A673 (cell line): ENCODE data around the gene MCRIP1.

Experiments
- CTCF ChIP-seq: fragments of 300-800, 200-600 bp; sonication (generic); conservative IDR thresholded peaks from 2 replicates; pipeline ENCODE4 v1.5.1; 2017; ENCODE audit warnings: low read depth, mild to moderate bottlenecking, antibody characterized with exemption, low read length, moderate library complexity, mixed read lengths
- EZH2 ChIP-seq: fragments of 200-600 bp; sonication (generic); IDR thresholded peaks from 2 replicates; pipeline ENCODE4 v1.6.1; 2017; ENCODE audit warnings: borderline replicate concordance, low read depth, mild to moderate bottlenecking, mixed read lengths, antibody characterized with exemption, low read length; ENCODE audit not compliant: poor library complexity, severe bottlenecking

- TF ChIP-seq CTCF (no peak), EZH2 (no peak)
Measured at GRCh38 chr17:81792675-81793615, 40.1 kb downstream of the MCRIP1 start.
